ENCODE results near the gene LHFPL3. TPM values are rescaled to one million over a fixed set of nuclear protein-coding genes. Genes with fewer than 3 reads are reported as not detected.
"Not testable (repeated sequence)": the region's sequence is repeated elsewhere in the genome, so short reads cannot be mapped to it uniquely, and the experiment has no call there.

Gene LHFPL3
- total and polyA plus RNA-seq, 2 of the 13 experiments (the other 11 are each of a cell fraction or from before 2014, with no cell fraction given) = not detected

GRCh38 chr7:104553074-104553473 is 224.7 kb downstream of the LHFPL3 start:
- DNase-seq (ENCODE audit: low spot score) (no peak), FAIRE-seq (no peak), ATAC-seq (no peak)
- POLR2A ChIA-PET = no interaction called here
- CTCF ChIA-PET (ENCODE audit: low intra/inter-chr PET ratio, low total read pairs) = no interaction called here
- no peaks in the 10 kb centered on the region for H3K36me3 ChIP-seq (replicated peaks in 1 of 2; ENCODE audit: control insufficient read depth in 1 of 2, insufficient read depth in 2 of 2, low read length in 2 of 2)
- no peak overlapping the region for H2AFZ ChIP-seq (ENCODE audit: low read length)
- no peak overlapping the region for H3K4me2 ChIP-seq (ENCODE audit: low read depth, low read length)
- H3K27ac ChIP-seq (ENCODE audit: extremely low read length, insufficient read depth, low read length) = no peak overlapping the region
- no TSS peak for BruUV-seq (replicated peaks)
- no peaks in the 10 kb centered on the region for H3K4me1 ChIP-seq (ENCODE audit: insufficient read depth, low read length)
- no peak for TF ChIP-seq NR3C1 (CRISPR knock-in tag; IDR thresholded peaks at IDR 0.05)
- TF ChIP-seq ZNF12 (CRISPR knock-in tag; IDR thresholded peaks at IDR 0.05) = no peak
- H4K20me1 ChIP-seq (ENCODE audit: insufficient read depth, low read length) = no peaks in the 10 kb centered on the region
- intact Hi-C loops (cut with micrococcal nuclease; ENCODE audit: unreplicated experiment) = no loop called here
- no peak overlapping the region for H3K4me3 ChIP-seq (replicated peaks in 1 of 3; ENCODE audit: insufficient read depth in 1 of 3, low read depth in 2 of 3, low read length in 3 of 3)
- in situ Hi-C loops (cut with HindIII; ENCODE audit: extremely low pct_ligation_motif_present, low pct_unique_long_range_greater_than_20kb) = no loop called here
- no peaks in the 10 kb centered on the region for H3K9me3 ChIP-seq (ENCODE audit: low read length)
- no peaks in the 10 kb centered on the region for H3K79me2 ChIP-seq (ENCODE audit: insufficient read depth, low read length)
- no peak overlapping the region for H3K9ac ChIP-seq (ENCODE audit: insufficient read depth, low read depth, low read length)
- H3K27me3 ChIP-seq (ENCODE audit: control insufficient read depth in 1 of 2, insufficient read depth in 2 of 2, low read length in 2 of 2) = no peaks in the 10 kb centered on the region

GRCh38 chr7:104563350-104563901 is 235.0 kb downstream of the LHFPL3 start:
- WGBS (ENCODE audit: low lambda C conversion rate) = 78% methylated on average over 16 of the region's 22 CpGs
- H3K9ac ChIP-seq (ENCODE audit: insufficient read depth, low read depth, low read length); DNase-seq (ENCODE audit: low spot score); H4K20me1 ChIP-seq (ENCODE audit: insufficient read depth, low read length); BruUV-seq (replicated peaks); in situ Hi-C loops (cut with HindIII; ENCODE audit: extremely low pct_ligation_motif_present, low pct_unique_long_range_greater_than_20kb); H3K79me2 ChIP-seq (ENCODE audit: insufficient read depth, low read length); H3K4me2 ChIP-seq (ENCODE audit: low read depth, low read length); intact Hi-C loops (cut with micrococcal nuclease; ENCODE audit: unreplicated experiment); H2AFZ ChIP-seq (ENCODE audit: low read length); POLR2A ChIA-PET; ATAC-seq; H3K9me3 ChIP-seq (ENCODE audit: low read length); CTCF ChIA-PET (ENCODE audit: low intra/inter-chr PET ratio, low total read pairs); H3K36me3 ChIP-seq (replicated peaks in 1 of 2; ENCODE audit: control insufficient read depth in 1 of 2, insufficient read depth in 2 of 2, low read length in 2 of 2); H3K4me1 ChIP-seq (ENCODE audit: insufficient read depth, low read length); H3K27me3 ChIP-seq (ENCODE audit: control insufficient read depth in 1 of 2, insufficient read depth in 2 of 2, low read length in 2 of 2); FAIRE-seq; H3K4me3 ChIP-seq (replicated peaks in 1 of 3; ENCODE audit: insufficient read depth in 1 of 3, low read depth in 2 of 3, low read length in 3 of 3); H3K27ac ChIP-seq (ENCODE audit: extremely low read length, insufficient read depth, low read length): not testable (repeated sequence)

GRCh38 chr7:104569751-104570150 is 241.3 kb downstream of the LHFPL3 start:
- WGBS (ENCODE audit: low lambda C conversion rate) = 49% methylated on average over 3 of the region's 3 CpGs
- CTCF ChIA-PET (ENCODE audit: low intra/inter-chr PET ratio, low total read pairs) = no interaction called here
- H2AFZ ChIP-seq (ENCODE audit: low read length) = no peak overlapping the region
- H3K36me3 ChIP-seq (replicated peaks in 1 of 2; ENCODE audit: control insufficient read depth in 1 of 2, insufficient read depth in 2 of 2, low read length in 2 of 2) = no peaks in the 10 kb centered on the region
- H3K27me3 ChIP-seq (ENCODE audit: control insufficient read depth in 1 of 2, insufficient read depth in 2 of 2, low read length in 2 of 2) = peaks cover 0 to 4% of the 10 kb centered on the region in 2 experiments; a peak in 1 of 5 replicates
- DNase-seq (ENCODE audit: low spot score) (no peak), ATAC-seq (no peak), FAIRE-seq (no peak)
- H3K27ac ChIP-seq (ENCODE audit: extremely low read length, insufficient read depth, low read length) = no peak overlapping the region
- intact Hi-C loops (cut with micrococcal nuclease; ENCODE audit: unreplicated experiment) = no loop called here
- H3K9me3 ChIP-seq (ENCODE audit: low read length) = no peaks in the 10 kb centered on the region
- BruUV-seq (replicated peaks) = no TSS peak
- H3K4me3 ChIP-seq (replicated peaks in 1 of 3; ENCODE audit: insufficient read depth in 1 of 3, low read depth in 2 of 3, low read length in 3 of 3) = no peak overlapping the region
- H3K4me2 ChIP-seq (ENCODE audit: low read depth, low read length) = no peak overlapping the region
- no peaks in the 10 kb centered on the region for H4K20me1 ChIP-seq (ENCODE audit: insufficient read depth, low read length)
- in situ Hi-C loops (cut with HindIII; ENCODE audit: extremely low pct_ligation_motif_present, low pct_unique_long_range_greater_than_20kb) = no loop called here
- H3K79me2 ChIP-seq (ENCODE audit: insufficient read depth, low read length) = no peaks in the 10 kb centered on the region
- no peaks in the 10 kb centered on the region for H3K4me1 ChIP-seq (ENCODE audit: insufficient read depth, low read length)
- H3K9ac ChIP-seq (ENCODE audit: insufficient read depth, low read depth, low read length) = no peak overlapping the region
- POLR2A ChIA-PET = no interaction called here
- TF ChIP-seq HMGA1 (CRISPR knock-in tag; conservative IDR thresholded peaks at IDR 0.05) (no peak), SATB2 (CRISPR knock-in tag; IDR thresholded peaks at IDR 0.05) (no peak), ZNF670 (CRISPR knock-in tag; IDR thresholded peaks at IDR 0.05; ENCODE audit: borderline replicate concordance) (no peak), MTF2 (CRISPR knock-in tag; IDR thresholded peaks at IDR 0.05; ENCODE audit: borderline replicate concordance) (no peak), SNAPC2 (CRISPR knock-in tag; IDR thresholded peaks at IDR 0.05) (no peak), FOXA1 (IDR thresholded peaks at IDR 0.05) (no peak), FOXA1 (CRISPR knock-in tag; IDR thresholded peaks at IDR 0.05) (no peak), SOX13 (IDR thresholded peaks at IDR 0.05) (no peak), SOX13 (CRISPR knock-in tag; conservative IDR thresholded peaks at IDR 0.05 in 1 of 2, IDR thresholded peaks at IDR 0.05 in 1 of 2) (no peak), TMF1 (CRISPR knock-in tag; IDR thresholded peaks at IDR 0.05; ENCODE audit: low read depth) (no peak), CHD4 (IDR thresholded peaks at IDR 0.05; ENCODE audit: borderline replicate concordance, low read length) (no peak), GPBP1L1 (CRISPR knock-in tag; IDR thresholded peaks at IDR 0.05) (no peak)
